ENCODE data around the gene TAOK2.

- TF ChIP-seq CTCF (IDR thresholded peaks at IDR 0.05), result no peak
- no peak for TF ChIP-seq POLR2A (IDR thresholded peaks at IDR 0.05)
These were observed 19.7 kb downstream of the TAOK2 start for GRCh38 chr16:29993191-29993902.

All from uterus (tissue), 2 donors.